ENCODE measurements around the gene RPS8. TPM values are rescaled to one million over a fixed set of nuclear protein-coding genes. Genes with fewer than 3 reads are reported as not detected.

Gene RPS8
- total RNA-seq, 4 donors from 2014 or later, result 1,157 to 3,010 (median 2,305) TPM

GRCh38 chr1:44817771-44818495, 42.6 kb downstream of the RPS8 start:
- H3K27me3 ChIP-seq, result no peaks in the 10 kb centered on the region
- WGBS, 2 donors (ENCODE audit: low coverage in 1 of 2), result 79 to 90% methylated on average over 4 to 10 of the region's 11 CpGs
- H3K36me3 ChIP-seq, result no peaks in the 10 kb centered on the region
- no peak for TF ChIP-seq EP300 (IDR thresholded peaks at IDR 0.05)
- no peak for TF ChIP-seq CTCF (IDR thresholded peaks at IDR 0.05)
- no peak for TF ChIP-seq POLR2AphosphoS5 (IDR thresholded peaks at IDR 0.05)
- no peak for TF ChIP-seq POLR2A (IDR thresholded peaks at IDR 0.05)
- peak overlapping the region in 3 of 4 donors; percentile 84 to 94 (median 92) for H3K27ac ChIP-seq
- ATAC-seq, result no peak
- peaks cover 0 to 47% (median 19%) of the 10 kb centered on the region in 3 donors for H3K4me1 ChIP-seq
- H3K9me3 ChIP-seq, result no peaks in the 10 kb centered on the region
- H3K4me3 ChIP-seq, result no peak overlapping the region

GRCh38 chr1:44819196-44819607, 43.9 kb downstream of the RPS8 start:
- H3K4me3 ChIP-seq, result peak overlapping the region; percentile 58 to 67
- ATAC-seq, result no peak
- WGBS, 2 donors (ENCODE audit: low coverage in 1 of 2), result 4 to 6% methylated on average over 13 of the region's 13 CpGs

GRCh38 chr1:44819608-44820327, 44.4 kb downstream of the RPS8 start:
- H3K27me3 ChIP-seq, result no peaks in the 10 kb centered on the region
- peak overlapping the region; percentile 58 to 67 for H3K4me3 ChIP-seq
- TF ChIP-seq POLR2A (IDR thresholded peaks at IDR 0.05) (peak; percentile 88 to 98), POLR2AphosphoS5 (IDR thresholded peaks at IDR 0.05) (peak; percentile 98), CTCF (IDR thresholded peaks at IDR 0.05) (peak in 2 of 4 experiments; percentile 6 to 37), EP300 (IDR thresholded peaks at IDR 0.05) (no peak)
- H3K9me3 ChIP-seq, result no peaks in the 10 kb centered on the region
- H3K27ac ChIP-seq, result peak overlapping the region; percentile 84 to 94 (median 88)
- no peaks in the 10 kb centered on the region for H3K36me3 ChIP-seq
- WGBS, 2 donors (ENCODE audit: low coverage in 1 of 2), result 1 to 3% methylated on average over 14 to 22 of the region's 33 CpGs
- peak; percentile 87 for ATAC-seq
- H3K4me1 ChIP-seq, result peaks cover 0 to 28% (median 14%) of the 10 kb centered on the region in 3 donors

More at GRCh38 chr1:44819196-44819607, 43.9 kb downstream of the RPS8 start:
- TF ChIP-seq POLR2AphosphoS5 (IDR thresholded peaks at IDR 0.05) (no peak), CTCF (IDR thresholded peaks at IDR 0.05) (no peak), EP300 (IDR thresholded peaks at IDR 0.05) (no peak), POLR2A (IDR thresholded peaks at IDR 0.05) (no peak)
- peaks cover 0 to 34% (median 14%) of the 10 kb centered on the region in 3 donors for H3K4me1 ChIP-seq
- H3K27ac ChIP-seq, result peak overlapping the region; percentile 84 to 94 (median 88)
- no peaks in the 10 kb centered on the region for H3K9me3 ChIP-seq
- no peaks in the 10 kb centered on the region for H3K36me3 ChIP-seq
- H3K27me3 ChIP-seq, result no peaks in the 10 kb centered on the region

GRCh38 chr1:44820328-44821239, 45.2 kb downstream of the RPS8 start:
- TF ChIP-seq EP300 (IDR thresholded peaks at IDR 0.05), result no peak
- peak in 1 of 4 experiments; percentile 0 for TF ChIP-seq CTCF (IDR thresholded peaks at IDR 0.05)
- peaks cover 0 to 27% (median 14%) of the 10 kb centered on the region in 3 donors for H3K4me1 ChIP-seq
- WGBS, 2 donors (ENCODE audit: low coverage in 1 of 2), result 19 to 68% methylated on average over 4 to 9 of the region's 25 CpGs

More at GRCh38 chr1:44820328-44821239, 45.2 kb downstream of the RPS8 start:
- no peaks in the 10 kb centered on the region for H3K9me3 ChIP-seq
- H3K27ac ChIP-seq, result peak overlapping the region; percentile 84 to 94 (median 88)
- H3K27me3 ChIP-seq, result no peaks in the 10 kb centered on the region
- H3K36me3 ChIP-seq, result no peaks in the 10 kb centered on the region
- peak; percentile 1 for ATAC-seq
- peak overlapping the region; percentile 58 to 67 for H3K4me3 ChIP-seq
